RWPE1 (cell line): ENCODE measurements around the gene F12.
A peak's percentile ranks its signal among the peaks of the same experiment; 100 is the strongest.

Experiments
- CTCF ChIA-PET: fragments of 350-600 bp; sonication (Branson Sonifier 250); formaldehyde crosslinking; extraction: SDS; loops from one replicate; lab custom pipeline; 2021; lab: Yijun Ruan, JAX
- POLR2A ChIA-PET: fragments of 400-600 bp; formaldehyde crosslinking; extraction: SDS; loops from one replicate; lab custom pipeline; 2020; ENCODE audit warnings: antibody characterized with exemption; ENCODE audit not compliant: low non-redundant PET; lab: Yijun Ruan, JAX
- DNase-seq: peaks from one replicate; pipeline ENCODE4 v3.0.0; 2012; ENCODE audit warnings: low spot score
- H3K27ac ChIP-seq: fragments of 450-650 bp; 2 replicates; pipeline ENCODE4 v1.5.1; 2017
- CTCF ChIP-seq: fragments of 450-650 bp; conservative IDR thresholded peaks from 2 replicates; pipeline ENCODE4 v1.5.1; 2017; ENCODE audit warnings: low read depth, mild to moderate bottlenecking

Gene F12

GRCh38 chr5:177429248-177430040 is 20.1 kb upstream of the F12 start:
- DNase-seq = no peak
- no peak for TF ChIP-seq CTCF
- POLR2A ChIA-PET = interaction anchor here (0.6 to 1.1 kb wide), 5 partner anchors 10 to 573 kb away, joined by 3 to 5 read pairs (median 3); no protein-coding TSS in a partner anchor
- H3K27ac ChIP-seq = peak overlapping the region; percentile 94
- CTCF ChIA-PET = interaction anchor here (0.6 to 9.8 kb wide), 4 partner anchors 18 to 59 kb away, joined by 3 to 100 read pairs (median 6); no protein-coding TSS in a partner anchor

- POLR2A ChIA-PET = interaction anchor here (0.6 to 1.1 kb wide), 5 partner anchors 9 to 574 kb away, joined by 3 to 5 read pairs (median 3); no protein-coding TSS in a partner anchor
- TF ChIP-seq CTCF = no peak
- DNase-seq = no peak
- peak overlapping the region; percentile 94 for H3K27ac ChIP-seq
- CTCF ChIA-PET = interaction anchor here (0.6 to 9.8 kb wide), 3 partner anchors 17 to 58 kb away, joined by 3 to 100 read pairs (median 3); no protein-coding TSS in a partner anchor
Observed at GRCh38 chr5:177428574-177429217, 19.3 kb upstream of the F12 start.

- CTCF ChIA-PET = interaction anchor here (1.7 to 9.8 kb wide), 2 partner anchors 25 to 57 kb away, joined by 3 to 100 read pairs; no protein-coding TSS in a partner anchor
- POLR2A ChIA-PET = no interaction called here
- TF ChIP-seq CTCF = no peak
- peak overlapping the region; percentile 94 for H3K27ac ChIP-seq
- no peak for DNase-seq
Observed at GRCh38 chr5:177427919-177428573, 18.7 kb upstream of the F12 start.

- no peak for DNase-seq
- TF ChIP-seq CTCF = no peak
- CTCF ChIA-PET = interaction anchor here (0.9 to 9.8 kb wide), 6 partner anchors 17 to 118 kb away, joined by 3 to 100 read pairs (median 4); no protein-coding TSS in a partner anchor
- H3K27ac ChIP-seq = peak overlapping the region; percentile 94
- POLR2A ChIA-PET = interaction anchor here (2.0 kb wide), 1 partner anchor 20 kb away, joined by 11 read pairs; no protein-coding TSS in a partner anchor
Observed at GRCh38 chr5:177427211-177427822, 18.0 kb upstream of the F12 start.

GRCh38 chr5:177426566-177427210 is 17.3 kb upstream of the F12 start, which contains the start of gene GRK6:
Gene GRK6, plus strand, starts transcription at chr5:177426676. Its CDS starts 170 bp downstream, at chr5:177426846.
- H3K27ac ChIP-seq = peak within 1 kb of the TSS; percentile 94
- POLR2A ChIA-PET = interaction anchor here (0.5 to 2.0 kb wide), 11 partner anchors 10 to 114 kb away, joined by 3 to 11 read pairs (median 4); partner anchors contain the start of gene F12
- peak; percentile 67 for DNase-seq
- TF ChIP-seq CTCF = no peak
- CTCF ChIA-PET = interaction anchor here (0.6 to 9.8 kb wide), 8 partner anchors 17 to 117 kb away, joined by 3 to 100 read pairs (median 3); no protein-coding TSS in a partner anchor
